Activated CD8-positive, alpha-beta memory T cell treated with anti-CD3 and anti-CD28 coated beads for 4 hours (primary cell): Measurements from ENCODE around the gene RASAL3.
"Not testable (repeated sequence)": the region's sequence is repeated elsewhere in the genome, so short reads cannot be mapped to it uniquely, and the experiment has no call there.

ENCODE experiments used
- DNase-seq, 2 donors: peaks; one replicate each; pipeline ENCODE4 v3.0.0-alpha.2; 2020; ENCODE audit warnings: low read depth in 2 of 2

Gene RASAL3

GRCh38 chr19:15464394-15465385 is at the start of gene RASAL3:
RASAL3 (minus strand) TSS chr19:15464544; CDS start chr19:15464358, 186 bp downstream.
- peak; percentile 34 to 59 for DNase-seq

GRCh38 chr19:15511671-15512424 is 47.5 kb upstream of the RASAL3 start:
- DNase-seq, result no peak

- no peak for DNase-seq
Observed at GRCh38 chr19:15508035-15508710, 43.8 kb upstream of the RASAL3 start, which contains the start of gene CYP4F22. CYP4F22 (plus strand) TSS chr19:15508525; CDS start chr19:15525337, 16,812 bp downstream.

- no peak for DNase-seq
Observed at GRCh38 chr19:15507068-15508034, 43.0 kb upstream of the RASAL3 start.

- no peak for DNase-seq
Observed at GRCh38 chr19:15506074-15506571, 41.8 kb upstream of the RASAL3 start.

GRCh38 chr19:15502264-15502663 is 37.9 kb upstream of the RASAL3 start:
- DNase-seq, result no peak

GRCh38 chr19:15501596-15501995 is 37.3 kb upstream of the RASAL3 start:
- DNase-seq, result no peak

- no peak for DNase-seq
Observed at GRCh38 chr19:15498910-15499309, 34.6 kb upstream of the RASAL3 start.

GRCh38 chr19:15498156-15498858 is 34.0 kb upstream of the RASAL3 start:
- no peak for DNase-seq

- DNase-seq, result no peak
Observed at GRCh38 chr19:15495151-15495550, 30.8 kb upstream of the RASAL3 start.

- no peak for DNase-seq
Observed at GRCh38 chr19:15488489-15489226, 24.3 kb upstream of the RASAL3 start.

GRCh38 chr19:15487038-15487437 is 22.7 kb upstream of the RASAL3 start:
- no peak for DNase-seq

GRCh38 chr19:15485768-15486167 is 21.4 kb upstream of the RASAL3 start:
- DNase-seq, result not testable (repeated sequence)

- not testable (repeated sequence) for DNase-seq
Observed at GRCh38 chr19:15480996-15481395, 16.7 kb upstream of the RASAL3 start.

- no peak for DNase-seq
Observed at GRCh38 chr19:15479391-15480345, 15.3 kb upstream of the RASAL3 start, which contains the start of gene PGLYRP2. PGLYRP2 (minus strand) TSS chr19:15479501; CDS start chr19:15479371, 130 bp downstream.

GRCh38 chr19:15476325-15476724 is 12.0 kb upstream of the RASAL3 start:
- DNase-seq, result no peak

GRCh38 chr19:15475611-15476010 is 11.3 kb upstream of the RASAL3 start:
- no peak for DNase-seq

GRCh38 chr19:15475169-15475568 is 10.8 kb upstream of the RASAL3 start:
- no peak for DNase-seq
